ENCODE results near the gene SLC25A48.

Gene SLC25A48

DNA sequence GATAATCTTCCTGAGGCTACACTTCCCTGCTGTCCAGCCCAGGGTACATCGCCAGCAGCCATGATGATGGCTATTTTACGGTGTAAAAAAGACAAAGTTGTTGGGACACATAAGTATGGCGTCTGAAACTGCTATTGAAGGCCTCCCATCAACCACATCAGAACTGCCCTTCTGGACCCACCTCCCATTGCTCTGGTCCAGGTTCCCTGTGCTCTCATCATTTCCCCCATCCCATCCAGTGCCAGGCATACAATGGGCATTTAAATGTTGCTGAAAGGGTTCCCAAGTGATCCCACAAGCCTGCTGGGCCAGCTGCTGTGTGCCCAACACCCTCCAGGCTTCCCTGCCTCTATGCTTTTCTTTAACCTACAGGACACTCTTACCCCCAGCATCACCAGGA lies 50.6 kb downstream of the SLC25A48 start:
- no peak for DNase-seq

DNA sequence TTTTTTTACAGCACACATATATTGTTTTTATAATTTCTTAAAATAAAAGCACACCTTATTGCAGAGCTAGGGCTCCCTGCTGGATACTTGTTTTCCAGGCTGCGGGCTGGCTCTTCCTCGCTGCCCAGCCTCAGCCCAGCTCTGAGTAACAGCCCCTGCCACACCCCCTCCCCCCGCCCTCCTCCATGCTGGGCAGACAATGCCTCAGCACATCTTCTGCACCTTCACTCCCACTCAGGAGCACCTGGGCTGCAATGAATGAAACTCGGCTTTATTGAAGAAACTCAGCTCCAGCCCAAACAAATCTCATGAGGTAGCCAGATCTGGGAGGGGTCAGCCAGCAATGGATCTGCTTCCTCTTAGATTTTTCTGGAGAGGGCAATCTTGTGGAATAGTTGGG lies 51.7 kb downstream of the SLC25A48 start:
- DNase-seq: no peak

DNA sequence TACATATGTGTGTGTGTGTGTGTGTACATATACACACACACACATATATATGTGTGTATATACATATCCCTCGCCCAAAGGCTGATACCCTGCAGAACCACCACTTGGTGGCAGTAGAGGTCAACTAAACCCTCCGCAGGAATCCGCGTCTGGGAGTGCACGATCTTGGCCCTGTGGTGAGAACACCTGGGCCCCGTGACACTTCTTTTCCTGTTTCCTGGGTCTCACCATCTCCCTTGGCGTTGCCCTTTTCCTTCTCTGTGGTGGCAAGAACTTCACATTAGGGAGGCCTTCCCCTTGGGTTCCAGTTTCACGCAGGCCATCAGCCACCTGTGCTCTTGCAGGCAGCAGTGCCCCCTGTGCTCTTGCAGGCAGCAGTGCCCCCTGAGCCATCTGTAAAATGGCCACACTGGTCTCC lies 53.0 kb downstream of the SLC25A48 start:
- DNase-seq: peak; percentile 70 to 73

DNA sequence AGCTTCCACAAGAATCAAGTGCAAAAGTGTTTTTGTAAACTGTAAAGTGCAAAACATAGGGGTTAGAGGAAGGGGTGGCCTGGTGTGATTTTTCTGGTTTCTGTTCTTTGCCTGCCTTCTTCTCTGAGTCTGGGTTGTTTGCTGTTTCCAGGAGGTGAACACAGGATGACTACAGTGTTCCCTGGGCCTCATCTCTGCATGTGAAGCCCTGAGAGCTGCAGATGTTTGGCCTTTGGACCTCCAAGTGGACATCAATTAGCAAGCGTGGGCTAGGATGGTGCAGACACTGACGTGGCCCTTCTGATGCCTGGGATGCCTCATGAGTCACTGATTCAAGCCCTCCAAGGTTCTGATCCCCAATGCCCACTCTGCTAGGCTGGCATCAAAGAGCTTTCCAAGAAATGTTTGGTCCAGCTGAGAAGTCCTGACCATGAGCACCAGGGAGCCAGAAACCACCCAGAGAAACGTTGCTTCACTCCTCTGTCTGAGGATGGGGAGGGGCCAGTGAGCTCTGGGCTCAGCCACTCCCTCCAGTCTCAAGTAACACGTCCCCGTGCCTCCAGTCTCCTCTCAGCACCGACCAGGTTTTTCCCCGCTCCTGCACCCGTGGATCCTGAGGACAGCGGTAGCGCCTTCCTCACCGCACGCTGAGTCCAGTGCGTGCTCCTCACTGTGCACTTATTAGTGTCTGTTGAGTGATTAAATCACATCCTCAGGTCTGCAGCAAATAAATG lies 53.6 kb downstream of the SLC25A48 start:
- DNase-seq: no peak

DNA sequence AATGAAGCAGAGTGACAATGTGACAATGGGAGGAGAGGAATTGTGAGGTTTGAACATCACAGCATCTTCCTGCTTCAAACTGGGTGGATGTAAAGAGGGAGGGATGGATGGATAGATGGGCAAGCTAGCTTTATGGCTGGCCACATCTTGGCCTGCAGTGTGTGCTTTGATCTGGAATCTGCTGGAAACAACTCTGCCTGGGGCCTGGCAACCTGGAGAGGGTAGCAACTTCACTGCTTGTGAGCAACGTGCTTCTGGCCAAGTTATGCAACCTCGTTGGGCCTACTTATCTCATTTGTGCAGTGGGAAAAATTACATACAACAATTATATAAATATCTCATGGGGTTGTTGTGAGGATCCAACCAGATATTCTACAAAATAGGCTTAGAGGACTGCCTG lies 55.8 kb downstream of the SLC25A48 start:
- no peak for DNase-seq

DNA sequence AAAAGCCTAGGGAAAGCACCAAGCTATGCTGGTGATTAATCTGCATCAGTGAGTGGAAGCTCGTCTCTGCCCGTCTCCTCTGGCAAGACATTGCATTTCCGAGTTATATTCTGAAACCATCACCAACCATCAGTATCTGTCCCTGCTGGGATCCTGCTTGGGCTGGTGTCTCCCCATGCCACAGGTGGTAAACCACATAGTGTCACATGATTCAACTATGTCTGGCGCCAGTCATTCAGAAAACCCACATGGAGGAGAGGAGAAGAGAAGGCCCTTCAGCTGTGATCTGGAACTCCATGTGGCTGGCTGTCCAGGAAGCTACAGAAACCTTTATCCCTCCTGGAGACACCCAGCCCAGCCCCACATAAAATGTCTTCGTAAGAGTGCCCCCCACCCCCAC lies 56.4 kb downstream of the SLC25A48 start:
- DNase-seq: no peak

DNA sequence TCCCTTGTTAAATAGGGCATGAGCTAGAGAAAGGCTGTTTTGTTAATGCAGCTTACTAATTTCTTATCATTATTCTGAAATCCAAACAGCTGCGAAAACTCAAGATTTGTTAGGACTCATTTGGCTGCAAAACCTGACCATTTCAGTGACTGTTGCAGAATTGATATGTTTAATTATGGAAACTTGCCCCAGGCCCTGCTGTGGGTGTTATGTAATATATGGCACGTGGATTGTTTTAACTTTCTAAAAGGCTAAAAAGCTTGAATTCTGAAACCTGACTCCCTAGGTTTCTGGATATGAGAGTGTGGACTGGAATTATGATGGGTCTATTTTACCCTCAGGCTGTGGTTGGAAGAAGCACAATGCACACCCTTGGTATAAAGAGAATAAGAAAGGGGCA lies 56.8 kb downstream of the SLC25A48 start:
- DNase-seq: no peak

DNA sequence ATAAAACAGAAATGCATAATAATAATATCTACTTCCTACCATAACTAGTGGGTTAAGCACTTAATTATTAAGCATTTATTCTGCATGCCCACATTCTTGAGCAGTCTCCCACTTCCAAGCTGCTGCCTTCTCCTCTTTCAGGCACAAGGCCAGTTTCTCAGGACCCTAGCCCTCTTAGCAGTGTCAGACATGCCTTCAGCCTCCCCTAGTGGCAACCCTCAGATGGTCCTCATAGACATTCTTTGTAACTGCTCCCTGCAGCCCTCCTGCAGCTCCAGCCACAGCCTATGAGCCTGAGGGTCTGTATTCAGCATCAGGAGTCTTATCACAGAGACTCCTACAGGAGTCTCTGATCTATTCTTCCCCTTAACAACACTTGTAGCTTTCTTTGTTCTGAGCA lies 57.3 kb downstream of the SLC25A48 start:
- no peak for DNase-seq

DNA sequence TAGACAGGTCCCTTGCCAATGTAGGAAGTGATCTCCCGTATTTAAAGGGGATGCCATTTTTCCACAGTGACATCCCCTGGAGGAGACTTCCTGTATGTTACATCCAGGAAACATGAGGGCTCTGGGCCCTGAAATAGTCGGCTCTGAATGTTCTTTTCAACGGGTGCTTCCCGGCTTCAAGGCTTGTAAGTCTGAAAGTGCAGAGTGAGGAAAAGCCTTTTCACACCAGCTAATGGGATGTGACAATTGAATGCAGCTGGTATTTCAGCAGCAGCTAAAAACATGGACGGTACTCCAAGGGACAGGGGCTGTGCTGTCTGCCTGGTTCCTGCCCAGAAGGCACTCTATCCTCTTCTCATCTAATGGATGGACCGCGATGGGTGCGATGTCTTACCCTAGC lies 59.8 kb downstream of the SLC25A48 start:
- no peak for DNase-seq

DNA sequence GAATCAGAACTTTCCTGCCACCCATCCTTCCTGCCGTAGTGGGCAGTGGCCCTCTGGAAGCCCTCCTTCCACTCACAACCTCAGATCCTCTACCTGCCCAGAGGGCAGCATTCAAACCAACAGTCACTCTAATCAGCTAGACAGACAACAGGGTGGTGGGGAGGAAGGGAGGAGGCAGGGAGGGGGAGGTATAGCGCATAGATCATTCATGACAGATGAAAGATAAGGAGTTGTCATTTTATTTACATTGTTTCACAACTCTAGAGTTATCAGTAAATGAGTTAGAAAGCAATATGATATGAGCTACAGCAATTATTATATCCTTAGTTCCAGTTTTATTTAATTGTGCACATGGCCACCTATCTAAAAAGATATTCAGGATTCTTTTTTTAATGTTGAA lies 60.3 kb downstream of the SLC25A48 start:
- no peak for DNase-seq

DNA sequence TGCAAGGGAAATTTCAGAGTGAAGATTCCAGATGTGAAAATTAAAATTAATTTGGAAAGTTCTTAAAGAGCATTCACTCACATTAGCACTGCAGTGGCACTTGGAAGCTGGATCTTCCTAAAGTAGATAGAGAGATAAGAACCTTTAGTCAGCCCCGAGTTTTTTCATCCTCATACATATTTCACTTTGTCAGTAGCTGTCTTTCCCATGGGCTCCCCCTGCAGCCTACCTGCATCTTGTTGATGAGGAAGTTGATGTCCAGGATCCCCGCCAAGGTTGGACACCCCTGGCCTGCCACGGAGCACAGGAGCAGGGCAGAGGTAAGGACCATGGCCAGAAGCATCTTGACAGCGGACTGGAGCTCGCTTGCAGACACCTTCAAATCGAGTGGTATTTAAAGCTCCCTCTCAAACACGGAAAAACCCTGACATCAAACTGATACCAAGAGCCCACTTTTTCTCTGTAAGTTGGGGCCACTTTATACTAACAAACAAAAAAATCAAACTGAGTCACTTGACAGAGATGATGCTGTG lies 61.1 kb downstream of the SLC25A48 start, which contains the start of gene IL9:
IL9 (minus strand) TSS at position 368 of the 533 bp plus-strand sequence; CDS start at position 343, 25 bp downstream.
- no peak for DNase-seq

DNA sequence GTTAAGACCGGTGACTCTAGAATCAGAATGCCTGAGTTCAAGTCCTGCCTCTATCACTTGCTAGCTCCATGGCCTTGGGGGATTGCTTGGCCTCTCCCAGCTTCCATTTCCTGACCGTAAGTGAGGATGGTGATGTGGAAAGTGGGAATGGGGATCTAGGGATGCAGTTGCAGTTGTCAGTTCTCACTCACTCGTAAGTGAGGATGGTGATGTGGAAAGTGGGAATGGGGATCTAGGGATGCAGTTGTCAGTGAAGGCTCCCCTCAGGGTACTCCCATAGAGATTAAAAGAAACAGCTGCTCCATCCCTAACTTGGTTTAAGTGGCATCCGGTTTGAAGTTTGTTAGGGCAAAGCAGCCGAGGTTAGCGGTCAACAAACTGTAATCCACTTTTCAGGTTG lies 64.2 kb downstream of the SLC25A48 start:
- DNase-seq: no peak

DNA sequence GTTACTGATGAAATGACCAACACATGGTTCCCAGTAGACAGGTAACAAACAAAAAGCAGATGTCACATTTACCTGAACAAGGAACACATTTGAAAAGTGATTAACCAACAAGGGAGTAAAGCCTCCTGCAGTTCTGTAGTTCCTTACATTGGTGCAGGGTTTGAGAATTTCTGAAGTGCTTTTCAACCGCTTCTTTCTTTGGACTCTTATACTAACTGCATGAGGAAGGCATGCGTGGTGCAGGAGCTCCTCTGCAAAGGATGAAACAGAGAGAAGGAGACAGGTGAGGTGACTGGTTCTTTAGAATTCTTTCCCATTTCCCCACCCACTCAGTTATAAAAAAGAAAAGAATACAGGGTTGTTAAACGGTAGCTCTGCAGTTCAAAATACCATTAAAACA lies 65.8 kb downstream of the SLC25A48 start:
- no peak for DNase-seq

DNA sequence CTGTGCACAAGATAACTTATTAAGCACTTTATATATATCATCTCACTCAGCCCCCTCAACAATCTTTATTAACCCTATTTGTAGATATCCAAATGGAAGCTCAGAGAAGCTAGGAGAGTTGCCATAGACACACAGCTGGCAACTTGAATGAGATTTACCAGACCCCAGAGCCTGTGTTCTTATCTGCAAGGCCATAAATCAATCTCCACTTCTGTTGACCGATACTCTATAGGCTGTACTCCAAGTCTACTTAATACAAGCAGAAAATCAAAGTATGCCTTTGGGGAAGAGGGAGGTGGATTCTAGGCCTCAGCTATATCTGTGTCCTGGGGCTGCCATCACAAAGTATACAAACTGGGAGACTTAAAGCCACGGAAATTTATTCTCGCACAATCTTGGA lies 67.2 kb downstream of the SLC25A48 start:
- no peak for DNase-seq

DNA sequence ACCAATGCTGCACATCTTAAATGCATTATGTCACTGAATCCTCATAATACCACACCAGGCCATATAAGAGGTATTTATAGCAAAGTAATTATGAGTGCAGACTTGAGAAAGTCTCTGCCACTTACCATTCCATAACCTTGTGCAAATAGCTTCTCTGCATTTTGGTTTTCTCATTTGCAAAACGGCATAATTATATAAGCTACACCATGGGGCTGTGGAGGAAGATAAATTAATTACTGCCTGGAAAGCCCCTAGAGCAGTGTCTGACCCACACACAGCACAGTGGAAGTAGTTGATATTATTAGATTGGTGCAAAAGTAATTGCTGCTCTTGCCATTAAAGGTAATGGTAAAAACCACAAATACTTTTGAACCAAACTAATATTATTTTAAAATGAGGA lies 70.7 kb downstream of the SLC25A48 start:
- no peak for DNase-seq

DNA sequence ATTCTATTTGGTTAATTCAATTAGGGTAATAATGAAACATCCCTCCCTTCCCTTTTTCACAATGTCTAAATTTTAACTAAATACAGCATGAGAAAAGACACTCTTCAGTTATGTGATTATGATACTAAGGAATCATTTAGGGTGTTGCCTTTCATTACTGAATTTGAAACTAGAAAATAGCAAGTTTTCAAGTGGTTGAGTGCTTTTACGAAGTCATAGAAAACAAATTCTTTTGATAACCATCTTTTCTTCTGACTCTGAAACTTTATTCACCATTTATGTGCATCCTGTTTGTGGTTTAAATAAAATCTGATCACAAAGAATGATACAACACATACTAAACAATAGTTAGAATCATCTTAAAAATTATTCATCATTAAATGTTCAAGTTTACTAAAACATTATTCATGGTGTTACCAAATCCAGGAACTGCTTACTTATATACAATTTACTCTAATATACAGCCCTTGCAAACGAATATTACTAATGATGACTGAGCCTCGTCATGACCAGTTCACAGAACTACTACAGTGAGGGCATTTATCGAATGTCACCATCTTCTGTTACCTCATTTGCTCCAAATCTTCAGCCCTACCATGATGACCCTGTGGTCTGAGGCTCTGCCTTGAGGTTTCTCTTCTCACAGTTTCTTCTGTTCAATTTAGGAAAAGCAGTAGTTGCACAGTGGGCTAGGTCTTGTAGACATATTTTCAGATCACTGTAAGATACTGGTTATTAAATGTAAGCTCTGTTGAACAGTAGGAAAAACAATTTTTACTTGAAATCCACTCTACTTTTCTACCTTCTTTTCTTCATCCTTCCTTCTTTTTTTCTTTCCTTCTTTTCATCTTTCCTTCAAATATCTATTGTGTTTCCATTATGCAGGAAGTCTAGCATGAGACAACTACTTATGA lies 79.5 kb downstream of the SLC25A48 start:
- no peak for DNase-seq

DNA sequence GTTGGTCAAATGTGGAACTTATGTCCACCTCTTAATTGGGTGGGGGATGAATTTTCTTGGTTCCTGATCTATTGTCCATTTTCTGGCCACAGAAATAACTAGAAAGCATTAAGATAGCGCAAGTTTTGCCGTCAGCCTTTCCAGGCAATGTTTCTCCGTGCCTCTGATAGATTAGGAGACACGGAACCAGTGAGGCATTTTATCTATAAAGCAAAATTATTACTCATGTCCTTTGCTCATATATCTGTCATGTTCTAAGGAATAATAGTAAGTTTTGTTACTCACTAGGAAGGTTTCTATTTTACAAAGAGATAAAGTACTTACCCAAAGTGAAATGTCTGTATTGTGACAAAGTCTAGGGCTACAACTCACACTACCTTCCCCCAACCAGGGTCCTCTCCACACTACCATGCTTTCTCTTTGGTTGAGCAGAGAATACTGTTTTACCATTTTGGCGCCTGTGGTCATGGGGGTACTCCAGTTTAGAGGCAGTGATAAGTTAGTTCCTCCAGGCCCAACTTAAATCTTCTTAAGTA lies 81.1 kb downstream of the SLC25A48 start:
- no peak for DNase-seq

DNA sequence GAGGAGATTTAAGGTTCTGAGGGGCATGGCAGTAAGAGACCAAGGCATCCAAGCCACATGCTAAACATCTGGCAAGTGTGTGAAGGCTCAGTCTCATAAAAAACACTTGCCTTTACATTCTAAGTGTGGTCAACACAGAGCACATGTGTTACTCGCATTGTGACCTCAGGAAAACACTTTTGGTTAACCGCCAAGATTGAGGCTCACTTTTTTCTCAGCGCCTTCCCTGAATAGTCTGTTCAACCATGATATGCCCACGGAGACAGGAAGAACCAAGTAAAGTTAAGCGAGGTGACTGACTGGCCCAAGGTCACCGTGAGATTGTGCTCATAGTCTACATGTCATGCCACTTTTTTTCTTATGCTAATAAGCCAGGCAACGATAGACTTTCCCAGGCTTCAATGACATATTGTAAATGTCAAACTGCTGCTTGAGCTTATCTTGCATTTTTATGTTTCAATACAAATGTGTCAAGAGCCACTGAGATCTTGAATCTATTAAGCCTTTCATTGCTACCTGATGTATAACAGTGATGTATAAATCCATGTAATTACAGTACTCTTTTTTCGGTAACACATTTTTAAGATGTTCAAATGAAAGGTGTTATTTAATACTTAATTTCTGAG lies 82.3 kb downstream of the SLC25A48 start:
- DNase-seq: no peak

DNA sequence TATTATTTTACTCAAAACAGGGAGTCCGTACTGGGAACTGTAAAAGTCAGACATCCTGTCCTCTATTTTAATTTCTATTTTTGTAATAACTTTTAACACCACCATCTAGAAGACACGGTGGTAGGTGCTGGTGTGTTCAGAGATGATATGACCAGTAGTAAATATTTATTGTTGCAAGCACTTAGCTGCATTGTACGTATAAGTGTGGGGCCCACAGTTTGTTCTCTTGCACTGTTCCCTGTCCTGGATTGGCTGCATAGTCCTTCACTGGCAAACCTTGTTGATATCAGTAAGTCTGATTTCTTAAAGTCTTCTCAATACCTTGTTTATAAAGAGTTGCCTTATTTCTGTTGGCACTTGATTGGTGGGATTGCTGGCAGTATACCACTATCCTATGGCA lies 85.7 kb downstream of the SLC25A48 start:
- no peak for DNase-seq

DNA sequence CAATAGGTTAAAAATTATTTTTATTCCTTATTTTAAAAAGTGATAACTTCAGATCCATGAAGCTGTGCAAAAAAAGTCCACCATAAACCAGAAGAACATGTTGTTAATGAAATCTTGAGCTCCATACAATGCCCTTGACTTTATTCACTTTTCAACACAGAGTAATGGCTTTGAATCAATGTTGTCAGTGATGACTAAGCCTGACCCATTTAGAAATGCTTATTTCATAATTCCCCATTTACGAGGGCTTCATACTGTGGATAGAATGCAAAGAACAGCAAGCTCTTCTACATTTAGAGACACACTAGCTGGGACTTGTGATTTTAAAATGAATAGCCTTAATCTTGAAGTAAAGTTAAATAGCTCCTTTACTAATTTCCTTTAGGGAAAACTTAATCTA lies 86.9 kb downstream of the SLC25A48 start:
- DNase-seq: no peak

DNA sequence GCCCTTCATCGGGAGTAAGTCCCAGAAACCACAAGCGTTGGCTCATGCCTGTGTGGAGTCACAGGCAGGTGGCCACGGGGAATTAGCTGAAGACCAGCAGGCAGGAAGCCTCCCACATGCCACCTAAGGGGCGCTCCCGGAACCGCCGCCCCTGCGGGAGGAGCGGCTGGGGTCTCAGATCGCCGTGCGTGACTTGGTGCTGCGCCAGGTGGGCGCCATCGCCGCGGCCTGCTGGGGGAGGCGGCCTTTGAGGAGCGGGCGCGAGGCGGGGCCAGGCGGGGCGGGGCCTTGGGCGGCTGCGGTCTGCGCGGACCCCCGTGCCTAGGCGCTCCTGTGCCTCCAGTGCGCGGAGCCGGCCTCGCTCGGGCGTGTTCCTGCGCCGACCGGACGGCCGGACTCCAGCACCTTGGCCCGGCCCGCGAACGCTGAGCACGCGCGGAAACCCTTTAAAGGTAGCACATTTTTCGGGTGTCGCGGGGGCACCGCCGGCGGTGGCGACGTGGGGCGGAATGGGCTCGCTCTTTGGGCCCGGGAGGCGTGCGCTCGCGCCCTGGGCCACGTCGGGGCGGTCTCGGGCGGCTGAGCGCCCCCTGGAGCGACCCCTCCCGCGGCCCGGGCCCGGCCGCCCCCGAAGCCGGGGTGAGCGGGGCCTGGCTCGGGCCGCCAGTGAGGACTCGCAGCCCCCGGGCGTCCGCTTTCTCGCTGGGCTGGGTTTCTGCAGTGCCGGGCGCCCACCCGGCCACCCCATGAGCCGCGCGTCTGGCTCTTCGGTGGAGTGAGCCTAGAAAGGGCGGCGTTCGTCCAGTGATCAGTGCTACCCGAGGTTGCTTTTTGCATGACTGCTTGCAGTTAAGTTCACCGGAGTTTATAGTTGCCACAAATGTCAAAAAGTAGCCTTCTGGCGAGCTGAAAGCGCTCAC lies 95.8 kb downstream of the SLC25A48 start:
- DNase-seq: peak; percentile 27 to 30

DNA sequence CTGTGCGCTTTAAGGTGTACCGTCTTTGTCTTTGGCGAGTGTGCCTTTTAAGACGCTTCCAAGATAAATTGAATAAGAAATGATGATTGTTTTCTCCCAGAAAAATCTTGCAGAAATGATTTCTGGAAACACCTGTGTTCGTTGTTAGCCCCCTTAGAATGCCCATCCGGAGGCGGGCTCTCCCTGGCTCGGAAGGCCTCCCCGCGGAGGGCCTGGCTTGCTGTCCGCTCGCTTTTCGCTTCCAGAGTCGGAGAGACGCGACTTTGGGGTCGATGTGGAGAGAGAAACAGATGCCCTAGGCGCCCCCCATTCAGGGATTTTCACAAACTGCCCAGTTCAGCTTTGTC lies 96.5 kb downstream of the SLC25A48 start:
- no peak for DNase-seq
